A673 (cell line): ENCODE data around the gene SLC9A8. TPM values are rescaled to one million over a fixed set of nuclear protein-coding genes. Genes with fewer than 3 reads are reported as not detected.
A peak's percentile ranks its signal among the peaks of the same experiment; 100 is the strongest.

Source experiments
- Bru-seq: library from RNA; stranded (reverse); fragments of 400-500 nt; gene quantifications from one replicate; lab custom pipeline; 2021; lab: Mats Ljungman, UMichigan
- BruChase-seq, 2 experiments: library from RNA; stranded (reverse); fragments of 400-500 nt; gene quantifications; one replicate each; lab custom pipeline; 2021; lab: Mats Ljungman, UMichigan
- BruUV-seq: library from RNA; stranded (reverse); fragments of 400-500 nt; replicated peaks from 2 replicates; lab custom pipeline; 2021; lab: Mats Ljungman, UMichigan
- CTCF ChIA-PET: fragments of 300-600 bp; sonication (Branson Sonifier 250); formaldehyde crosslinking; loops from one replicate; lab custom pipeline; 2022; ENCODE audit warnings: antibody characterized with exemption; lab: Charles Lee
- POLR2A ChIA-PET: fragments of 300-600 bp; sonication (Branson Sonifier 250); formaldehyde crosslinking; loops from one replicate; lab custom pipeline; 2022; ENCODE audit warnings: antibody characterized with exemption; ENCODE audit not compliant: low non-redundant PET; lab: Charles Lee
- DNase-seq: peaks from one replicate; pipeline ENCODE4 v3.0.0-alpha.2; 2015; ENCODE audit warnings: low spot score
- H3K27ac ChIP-seq: fragments of 200-600 bp; sonication (generic); 2 replicates; pipeline ENCODE4 v1.5.1; 2016; ENCODE audit warnings: mixed run types, low read depth, mild to moderate bottlenecking, mixed read lengths, antibody characterized with exemption, low read length; ENCODE audit not compliant: poor library complexity, severe bottlenecking
- H3K27me3 ChIP-seq: fragments of 200-600 bp; sonication (generic); replicated peaks from 2 replicates; pipeline ENCODE4 v1.6.1; 2017; ENCODE audit warnings: mixed run types, low read depth, mild to moderate bottlenecking, mixed read lengths, antibody characterized with exemption, low read length; ENCODE audit not compliant: insufficient read depth, poor library complexity
- H3K36me3 ChIP-seq: fragments of 200-600 bp; sonication (generic); 2 replicates; pipeline ENCODE4 v1.6.1; 2016; ENCODE audit warnings: mixed run types, mild to moderate bottlenecking, mixed read lengths, antibody characterized with exemption, low read length; ENCODE audit not compliant: insufficient read depth, poor library complexity, severe bottlenecking
- H3K4me1 ChIP-seq: fragments of 200-600 bp; sonication (generic); 2 replicates; pipeline ENCODE4 v1.6.1; 2017; ENCODE audit warnings: mixed run types, mild to moderate bottlenecking, mixed read lengths, antibody characterized with exemption, low read length; ENCODE audit not compliant: insufficient read depth, poor library complexity, severe bottlenecking
- H3K4me3 ChIP-seq: fragments of 200-600 bp; sonication (generic); 2 replicates; pipeline ENCODE4 v1.5.1; 2016; ENCODE audit warnings: low read depth, mixed run types, mild to moderate bottlenecking, mixed read lengths, low read length; ENCODE audit not compliant: poor library complexity, severe bottlenecking
- H3K9me3 ChIP-seq: fragments of 200-600 bp; sonication (generic); 2 replicates; pipeline ENCODE4 v1.6.1; 2016; ENCODE audit warnings: mixed run types, low read depth, mild to moderate bottlenecking, mixed read lengths, antibody characterized with exemption, low read length; ENCODE audit not compliant: poor library complexity, severe bottlenecking
- CTCF ChIP-seq: fragments of 300-800, 200-600 bp; sonication (generic); conservative IDR thresholded peaks from 2 replicates; pipeline ENCODE4 v1.5.1; 2017; ENCODE audit warnings: low read depth, mild to moderate bottlenecking, antibody characterized with exemption, low read length, moderate library complexity, mixed read lengths
- EZH2 ChIP-seq: fragments of 200-600 bp; sonication (generic); IDR thresholded peaks from 2 replicates; pipeline ENCODE4 v1.6.1; 2017; ENCODE audit warnings: borderline replicate concordance, low read depth, mild to moderate bottlenecking, mixed read lengths, antibody characterized with exemption, low read length; ENCODE audit not compliant: poor library complexity, severe bottlenecking
- intact Hi-C: fragments of 100-400 bp; cut with micrococcal nuclease; formaldehyde crosslinking; loops from one replicate; pipeline ENCODE4 v1.10.0; 2022; ENCODE audit not compliant: unreplicated experiment
- long read RNA-seq: library from polyadenylated mRNA; stranded (forward); transcript quantifications from one replicate; pipeline ENCODE4 v2.0.0, GENCODE V29; 2022
- total RNA-seq: library from RNA; stranded (reverse); gene quantifications from 2 replicates; pipeline ENCODE4 v1.2.3, GENCODE V29; 2021

Gene SLC9A8
- total RNA-seq (9.8 and 10.1 TPM in 2 replicates), Bru-seq, nascent RNA (percentile 72 among the genes with signal in this experiment), BruChase-seq, experiment 1, labeled RNA remaining after a 2-hour chase (percentile 63 among the genes with signal in this experiment), BruChase-seq, experiment 2, labeled RNA remaining after a 6-hour chase (percentile 62 among the genes with signal in this experiment)
- long read RNA-seq, full-length matches to known transcripts = 1 of 11 reads
- long read RNA-seq, partial matches to known transcripts = 1 of 11 reads
- long read RNA-seq, other reads (novel, unspliced or antisense) = 9 of 11 reads

- BruUV-seq = no TSS peak
- no peak for TF ChIP-seq EZH2
- no peak; the same call in 1 of the 2 replicates for TF ChIP-seq CTCF
- intact Hi-C loops = no loop called here
Observed at GRCh38 chr20:49812507-49813304, at the start of gene SLC9A8. Gene SLC9A8, plus strand, starts transcription at chr20:49812828. Its CDS starts 95 bp downstream, at chr20:49812923.

GRCh38 chr20:49762940-49763766 lies 49.5 kb upstream of the SLC9A8 start:
- no TSS peak for BruUV-seq
- TF ChIP-seq CTCF (no peak), EZH2 (no peak)
- CTCF ChIA-PET = no interaction called here
- no peak for DNase-seq
- H3K4me1 ChIP-seq = no peaks in the 10 kb centered on the region
- H3K36me3 ChIP-seq = no peaks in the 10 kb centered on the region
- intact Hi-C loops = no loop called here
- no peak overlapping the region for H3K4me3 ChIP-seq
- H3K27ac ChIP-seq = no peak overlapping the region
- no peaks in the 10 kb centered on the region for H3K9me3 ChIP-seq
- POLR2A ChIA-PET = no interaction called here
- no peaks in the 10 kb centered on the region for H3K27me3 ChIP-seq

More at GRCh38 chr20:49812507-49813304, at the start of gene SLC9A8:
- Histone ChIP-seq H3K27ac (peak within 1 kb of the TSS; percentile 76), H3K4me1 (peaks cover 13% of the 10 kb centered on the region), H3K27me3 (no peaks in the 10 kb centered on the region), H3K9me3 (no peaks in the 10 kb centered on the region), H3K4me3 (peak within 1 kb of the TSS; percentile 71), H3K36me3 (peaks cover 6% of the 10 kb centered on the region)
- POLR2A ChIA-PET = no interaction called here
- peak; percentile 95 for DNase-seq
- CTCF ChIA-PET = interaction anchor here (0.6 kb wide), 2 partner anchors 10 to 235 kb away, joined by 4 to 6 read pairs; no protein-coding TSS in a partner anchor

- Histone ChIP-seq H3K9me3 (no peaks in the 10 kb centered on the region), H3K4me1 (no peaks in the 10 kb centered on the region), H3K4me3 (no peak overlapping the region), H3K36me3 (no peaks in the 10 kb centered on the region), H3K27ac (no peak overlapping the region), H3K27me3 (no peaks in the 10 kb centered on the region)
- intact Hi-C loops = no loop called here
- DNase-seq = no peak
- no peak for TF ChIP-seq EZH2
- no peak for TF ChIP-seq CTCF
- POLR2A ChIA-PET = no interaction called here
- BruUV-seq = no TSS peak
- CTCF ChIA-PET = no interaction called here
Observed at GRCh38 chr20:49765413-49765736, 47.3 kb upstream of the SLC9A8 start.
